Kidney capillary endothelial cell (primary cell): Measurements from ENCODE around the gene MBD5.

ENCODE experiments used
- DNase-seq: peaks from one replicate; pipeline ENCODE4 v3.0.0-alpha.2; 2018; ENCODE audit warnings: low spot score

MBD5 gene

GRCh38 chr2:148548716-148549400 lies 528.0 kb downstream of the MBD5 start:
- DNase-seq, result no peak

- DNase-seq, result no peak
Observed at GRCh38 chr2:148552675-148553331, 531.9 kb downstream of the MBD5 start.

GRCh38 chr2:148553332-148553887 lies 532.5 kb downstream of the MBD5 start:
- DNase-seq, result no peak

- no peak for DNase-seq
Observed at GRCh38 chr2:148554459-148555247, 533.8 kb downstream of the MBD5 start.

DNA sequence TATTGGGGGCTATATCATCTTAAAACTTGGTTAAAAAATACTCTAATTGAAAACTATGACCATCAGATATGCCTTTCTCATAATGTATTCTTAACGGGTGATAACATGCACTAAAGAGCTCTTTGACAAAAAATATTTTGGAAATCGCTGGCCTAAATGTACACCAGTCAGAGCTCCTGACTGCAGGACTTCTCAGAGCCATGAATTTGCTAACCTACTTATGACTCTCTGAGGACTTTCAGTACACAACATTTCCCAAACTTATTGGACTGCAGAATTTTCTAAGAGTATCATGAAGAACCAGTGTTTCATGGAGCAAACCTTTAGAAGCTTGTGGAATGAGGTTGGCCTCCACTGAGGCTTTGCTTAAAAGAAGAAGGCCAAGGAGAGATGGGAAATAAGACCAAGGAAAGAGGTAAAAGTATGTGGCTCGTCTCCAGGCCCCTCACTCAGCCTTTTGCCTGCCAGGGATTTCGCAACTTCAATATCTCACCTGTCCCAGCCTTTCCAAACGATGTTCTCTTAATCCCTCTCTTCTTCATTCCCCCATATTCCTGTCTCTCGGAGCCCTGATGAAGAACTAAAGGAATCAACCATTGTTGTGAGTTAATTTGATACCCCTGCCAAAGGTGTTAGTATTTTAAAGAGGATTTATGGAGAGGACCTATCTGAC lies 534.9 kb downstream of the MBD5 start:
- no peak for DNase-seq

DNA sequence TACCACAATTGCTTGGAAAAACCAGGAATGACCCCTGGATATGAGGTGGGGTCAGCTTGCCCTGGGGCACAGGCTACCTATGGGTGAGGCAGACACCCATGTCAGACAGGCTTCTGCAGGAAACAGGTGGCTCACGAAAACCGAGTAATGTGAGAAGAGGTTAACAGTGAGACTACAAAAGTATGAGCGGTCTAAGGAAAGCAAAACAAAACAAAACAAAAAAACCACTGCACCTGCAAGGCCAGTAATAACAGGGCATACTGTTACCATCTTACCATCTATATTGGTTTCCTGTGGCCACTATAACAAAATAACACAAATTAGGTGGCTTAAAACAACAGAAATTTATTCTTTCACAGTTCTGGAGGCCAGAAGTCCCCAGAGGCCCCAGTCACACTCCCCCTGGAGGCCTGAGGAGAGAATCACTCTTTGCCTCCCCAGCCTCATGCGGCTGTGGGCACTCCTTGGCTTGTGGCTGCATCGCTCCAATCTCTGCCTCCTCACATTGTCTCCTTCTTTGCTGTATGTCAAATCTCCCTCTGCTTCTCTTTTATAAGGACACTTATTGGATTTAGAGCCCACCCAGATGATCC lies 537.0 kb downstream of the MBD5 start:
- DNase-seq, result no peak

- DNase-seq, result no peak
Observed at GRCh38 chr2:148560496-148560895, 539.6 kb downstream of the MBD5 start.

DNA sequence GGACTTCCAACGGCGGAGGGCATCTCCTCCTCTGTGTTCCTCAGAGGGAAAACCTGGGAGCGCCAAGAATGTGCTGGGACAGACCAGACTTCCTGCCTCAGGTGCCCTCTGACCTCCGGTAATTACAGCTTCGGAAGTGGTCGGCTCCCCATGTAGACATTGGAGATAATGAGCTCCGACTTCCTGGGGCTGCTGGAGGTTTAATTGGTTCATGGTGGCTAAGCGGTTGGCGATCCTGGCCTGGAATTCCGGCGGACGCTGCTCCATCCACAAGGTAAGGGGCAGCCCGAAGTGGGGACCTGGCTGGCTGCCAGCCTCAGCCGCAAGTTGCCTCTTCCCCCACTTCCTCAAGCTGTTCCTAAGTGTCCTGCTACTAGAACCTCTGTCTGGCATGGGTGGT lies 540.5 kb downstream of the MBD5 start:
- DNase-seq, result no peak

DNA sequence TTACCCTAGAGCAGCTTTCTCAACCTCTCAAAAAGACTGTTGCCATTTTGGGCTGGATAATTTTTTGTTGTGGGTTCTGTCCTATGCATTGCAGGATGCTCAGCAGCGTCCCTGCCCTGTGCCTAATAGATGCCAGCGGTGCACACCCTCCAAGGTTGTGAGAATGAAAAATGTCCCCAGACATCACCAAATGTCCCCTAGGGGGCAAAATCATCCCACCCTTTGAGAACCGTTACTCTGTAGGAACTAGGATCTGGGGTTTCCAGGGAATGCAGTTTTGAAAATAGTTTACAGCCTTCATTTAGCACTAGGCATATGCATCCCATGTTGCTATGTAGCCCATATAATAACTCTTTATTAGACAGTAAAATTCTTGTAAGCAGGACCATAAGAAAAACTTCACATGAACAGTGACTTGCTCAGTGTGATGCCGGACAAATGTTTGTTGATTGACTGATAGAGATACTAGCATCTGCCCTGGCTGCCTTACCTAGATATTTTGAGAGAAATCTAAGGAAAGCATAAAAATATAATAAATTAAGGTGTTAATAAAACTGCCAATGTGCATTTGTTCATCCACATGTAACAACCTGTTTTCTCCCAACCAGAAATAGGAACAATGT lies 544.5 kb downstream of the MBD5 start:
- DNase-seq, result peak; percentile 10
